Esophagus muscularis mucosa (tissue), 4 donors: ENCODE data around the gene TRPT1. TPM values are rescaled to one million over a fixed set of nuclear protein-coding genes. Genes with fewer than 3 reads are reported as not detected.

Experiments
- DNase-seq: peaks from one replicate; pipeline ENCODE4 v3.0.0-alpha.2; 2017; ENCODE audit errors: extremely low spot score
- H3K27ac ChIP-seq, 4 donors: fragments of 200-600 bp; sonication (generic); replicated peaks in 1 of 4; 1 replicate in 3 of 4; 2 replicates in 1 of 4; pipeline ENCODE4 v1.5.1; 2016 to 2019; ENCODE audit warnings: mild to moderate bottlenecking in 1 of 4
- H3K27me3 ChIP-seq, 4 donors: fragments of 200-600 bp; sonication (generic); one replicate each; pipeline versions ENCODE4 v1.5.1 to v1.6.0; 2016 to 2019
- H3K36me3 ChIP-seq, 4 donors: fragments of 200-600 bp; sonication (generic); one replicate each; pipeline ENCODE4 v1.5.1; 2016 to 2019
- H3K4me1 ChIP-seq, 4 donors: fragments of 200-600 bp; sonication (generic); one replicate each; pipeline ENCODE4 v1.5.1; 2016 to 2019
- H3K4me3 ChIP-seq, 4 donors: fragments of 200-600 bp; sonication (generic); 1 replicate in 2 of 4; 2 replicates in 2 of 4; pipeline ENCODE4 v1.5.1; 2016 to 2019; ENCODE audit warnings: mild to moderate bottlenecking in 4 of 4, moderate library complexity in 1 of 4
- H3K9me3 ChIP-seq, 4 donors: fragments of 200-600 bp; sonication (generic); 1 replicate in 3 of 4; 2 replicates in 1 of 4; pipeline ENCODE4 v1.5.1; 2016 to 2019
- CTCF ChIP-seq, 3 experiments: fragments of 200-600 bp in 2 of 3; fragments of 450-650 bp in 1 of 3; sonication (generic) in 2 of 3; IDR thresholded peaks; one replicate each; pipeline ENCODE4 v1.5.1; 2017 to 2019; ENCODE audit warnings: antibody characterized with exemption in 3 of 3, mild to moderate bottlenecking in 2 of 3, moderate library complexity in 1 of 3
- EP300 ChIP-seq: sonication (generic); formaldehyde crosslinking; IDR thresholded peaks from one replicate; pipeline ENCODE4 v1.6.1; 2017; ENCODE audit warnings: antibody characterized with exemption
- POLR2A ChIP-seq: fragments of 450-650 bp; IDR thresholded peaks from one replicate; pipeline ENCODE4 v1.6.1; 2017; ENCODE audit warnings: antibody characterized with exemption, moderate library complexity, mild to moderate bottlenecking, low read depth
- POLR2AphosphoS5 ChIP-seq, 2 donors: sonication (generic); formaldehyde crosslinking; IDR thresholded peaks; one replicate each; pipeline ENCODE4 v1.6.1; 2017; ENCODE audit warnings: antibody characterized with exemption in 2 of 2
- WGBS: methylation state at CpG from one replicate; pipeline ENCODE4 v1.1.5; 2018; 5-methylcytosine and 5-hydroxymethylcytosine counted together
- intact Hi-C: fragments of 100-400 bp; cut with DNase I; formaldehyde crosslinking; loops from one replicate; pipeline ENCODE4 v1.15.1; 2023
- total RNA-seq, 4 donors: library from RNA; depleted of rRNA; stranded (reverse); fragments of >200 nt; gene quantifications; one replicate each; pipeline versions ENCODE4 v1.1.0 to v1.2.1, GENCODE V29; 2016

TRPT1 gene
- total RNA-seq, 4 donors from 2014 or later: 42.3 to 90.5 (median 72.1) TPM

- intact Hi-C loops: no loop called here
- Histone ChIP-seq H3K27me3 (no peaks in the 10 kb centered on the region), H3K36me3 (peaks cover 10 to 21% (median 20%) of the 10 kb centered on the region in 4 donors), H3K4me3 (peak within 1 kb of the TSS; percentile 88 to 93 (median 92)), H3K4me1 (peaks cover 36 to 62% (median 53%) of the 10 kb centered on the region in 4 donors), H3K27ac (peak within 1 kb of the TSS; percentile 81 to 86 (median 84)), H3K9me3 (no peaks in the 10 kb centered on the region)
- 1% methylated on average over 10 of the region's 75 CpGs for WGBS
- TF ChIP-seq CTCF (IDR thresholded peaks at IDR 0.05) (peak; percentile 76 to 94 (median 91)), POLR2A (no peak), POLR2AphosphoS5 (IDR thresholded peaks at IDR 0.05) (peak; percentile 4 to 45), EP300 (no peak)
- DNase-seq: no peak
Observed at GRCh38 chr11:64251016-64251752, 25.2 kb upstream of the TRPT1 start, which contains the start of gene PLCB3. TSS of gene PLCB3 (plus strand) at chr11:64251530. CDS start at chr11:64251650, 120 bp downstream.

GRCh38 chr11:64250415-64251015 lies 24.5 kb upstream of the TRPT1 start:
- no peaks in the 10 kb centered on the region for H3K27me3 ChIP-seq
- 0% methylated on average over 3 of the region's 13 CpGs for WGBS
- intact Hi-C loops: no loop called here
- peak overlapping the region; percentile 88 to 93 (median 92) for H3K4me3 ChIP-seq
- peaks cover 3 to 14% (median 13%) of the 10 kb centered on the region in 4 donors for H3K36me3 ChIP-seq
- peaks cover 40 to 67% (median 58%) of the 10 kb centered on the region in 4 donors for H3K4me1 ChIP-seq
- H3K27ac ChIP-seq: peak overlapping the region in 1 of 4 donors; percentile 81
- no peaks in the 10 kb centered on the region for H3K9me3 ChIP-seq
- DNase-seq: no peak
- TF ChIP-seq EP300 (no peak), CTCF (IDR thresholded peaks at IDR 0.05) (no peak), POLR2A (no peak), POLR2AphosphoS5 (IDR thresholded peaks at IDR 0.05) (no peak)

- Histone ChIP-seq H3K27me3 (no peaks in the 10 kb centered on the region), H3K4me3 (no peak overlapping the region), H3K4me1 (peaks cover 48 to 72% (median 65%) of the 10 kb centered on the region in 4 donors), H3K9me3 (no peaks in the 10 kb centered on the region), H3K36me3 (peaks cover 0 to 7% (median 6%) of the 10 kb centered on the region in 4 donors), H3K27ac (no peak overlapping the region)
- DNase-seq: no peak
- 89% methylated on average over 8 of the region's 8 CpGs for WGBS
- intact Hi-C loops: no loop called here
- no peak for TF ChIP-seq EP300
- TF ChIP-seq POLR2A: no peak
- no peak for TF ChIP-seq CTCF (IDR thresholded peaks at IDR 0.05)
- TF ChIP-seq POLR2AphosphoS5 (IDR thresholded peaks at IDR 0.05): no peak
Observed at GRCh38 chr11:64249563-64250414, 23.8 kb upstream of the TRPT1 start.

GRCh38 chr11:64249038-64249437 lies 23.1 kb upstream of the TRPT1 start:
- Histone ChIP-seq H3K9me3 (no peaks in the 10 kb centered on the region), H3K36me3 (peaks cover 2 to 5% (median 4%) of the 10 kb centered on the region in 4 donors), H3K27ac (no peak overlapping the region), H3K4me3 (no peak overlapping the region), H3K4me1 (peaks cover 49 to 75% (median 67%) of the 10 kb centered on the region in 4 donors), H3K27me3 (no peaks in the 10 kb centered on the region)
- TF ChIP-seq EP300 (no peak), POLR2AphosphoS5 (IDR thresholded peaks at IDR 0.05) (no peak), POLR2A (no peak), CTCF (IDR thresholded peaks at IDR 0.05) (no peak)
- 87% methylated on average over 4 of the region's 4 CpGs for WGBS
- intact Hi-C loops: no loop called here
- DNase-seq: no peak
